A673 (cell line): Measurements from ENCODE around the gene CBY1. TPM values are rescaled to one million over a fixed set of nuclear protein-coding genes. Genes with fewer than 3 reads are reported as not detected.
A peak's percentile ranks its signal among the peaks of the same experiment; 100 is the strongest.

ENCODE experiments used
- BruUV-seq: library from RNA; stranded (reverse); fragments of 400-500 nt; replicated peaks from 2 replicates; lab custom pipeline; 2021; lab: Mats Ljungman, UMichigan
- CTCF ChIA-PET: fragments of 300-600 bp; sonication (Branson Sonifier 250); formaldehyde crosslinking; loops from one replicate; lab custom pipeline; 2022; ENCODE audit warnings: antibody characterized with exemption; lab: Charles Lee
- POLR2A ChIA-PET: fragments of 300-600 bp; sonication (Branson Sonifier 250); formaldehyde crosslinking; loops from one replicate; lab custom pipeline; 2022; ENCODE audit warnings: antibody characterized with exemption; ENCODE audit not compliant: low non-redundant PET; lab: Charles Lee
- DNase-seq: peaks from one replicate; pipeline ENCODE4 v3.0.0-alpha.2; 2015; ENCODE audit warnings: low spot score
- H3K27ac ChIP-seq: fragments of 200-600 bp; sonication (generic); 2 replicates; pipeline ENCODE4 v1.5.1; 2016; ENCODE audit warnings: mixed run types, low read depth, mild to moderate bottlenecking, mixed read lengths, antibody characterized with exemption, low read length; ENCODE audit not compliant: poor library complexity, severe bottlenecking
- H3K27me3 ChIP-seq: fragments of 200-600 bp; sonication (generic); replicated peaks from 2 replicates; pipeline ENCODE4 v1.6.1; 2017; ENCODE audit warnings: mixed run types, low read depth, mild to moderate bottlenecking, mixed read lengths, antibody characterized with exemption, low read length; ENCODE audit not compliant: insufficient read depth, poor library complexity
- H3K36me3 ChIP-seq: fragments of 200-600 bp; sonication (generic); 2 replicates; pipeline ENCODE4 v1.6.1; 2016; ENCODE audit warnings: mixed run types, mild to moderate bottlenecking, mixed read lengths, antibody characterized with exemption, low read length; ENCODE audit not compliant: insufficient read depth, poor library complexity, severe bottlenecking
- H3K4me1 ChIP-seq: fragments of 200-600 bp; sonication (generic); 2 replicates; pipeline ENCODE4 v1.6.1; 2017; ENCODE audit warnings: mixed run types, mild to moderate bottlenecking, mixed read lengths, antibody characterized with exemption, low read length; ENCODE audit not compliant: insufficient read depth, poor library complexity, severe bottlenecking
- H3K4me3 ChIP-seq: fragments of 200-600 bp; sonication (generic); 2 replicates; pipeline ENCODE4 v1.5.1; 2016; ENCODE audit warnings: low read depth, mixed run types, mild to moderate bottlenecking, mixed read lengths, low read length; ENCODE audit not compliant: poor library complexity, severe bottlenecking
- H3K9me3 ChIP-seq: fragments of 200-600 bp; sonication (generic); 2 replicates; pipeline ENCODE4 v1.6.1; 2016; ENCODE audit warnings: mixed run types, low read depth, mild to moderate bottlenecking, mixed read lengths, antibody characterized with exemption, low read length; ENCODE audit not compliant: poor library complexity, severe bottlenecking
- CTCF ChIP-seq: fragments of 300-800, 200-600 bp; sonication (generic); conservative IDR thresholded peaks from 2 replicates; pipeline ENCODE4 v1.5.1; 2017; ENCODE audit warnings: low read depth, mild to moderate bottlenecking, antibody characterized with exemption, low read length, moderate library complexity, mixed read lengths
- EZH2 ChIP-seq: fragments of 200-600 bp; sonication (generic); IDR thresholded peaks from 2 replicates; pipeline ENCODE4 v1.6.1; 2017; ENCODE audit warnings: borderline replicate concordance, low read depth, mild to moderate bottlenecking, mixed read lengths, antibody characterized with exemption, low read length; ENCODE audit not compliant: poor library complexity, severe bottlenecking
- intact Hi-C: fragments of 100-400 bp; cut with micrococcal nuclease; formaldehyde crosslinking; loops from one replicate; pipeline ENCODE4 v1.10.0; 2022; ENCODE audit not compliant: unreplicated experiment
- total RNA-seq: library from RNA; stranded (reverse); gene quantifications from 2 replicates; pipeline ENCODE4 v1.2.3, GENCODE V29; 2021

Gene CBY1
- total RNA-seq, 1 experiment from 2014 or later = 22.1 TPM

DNA sequence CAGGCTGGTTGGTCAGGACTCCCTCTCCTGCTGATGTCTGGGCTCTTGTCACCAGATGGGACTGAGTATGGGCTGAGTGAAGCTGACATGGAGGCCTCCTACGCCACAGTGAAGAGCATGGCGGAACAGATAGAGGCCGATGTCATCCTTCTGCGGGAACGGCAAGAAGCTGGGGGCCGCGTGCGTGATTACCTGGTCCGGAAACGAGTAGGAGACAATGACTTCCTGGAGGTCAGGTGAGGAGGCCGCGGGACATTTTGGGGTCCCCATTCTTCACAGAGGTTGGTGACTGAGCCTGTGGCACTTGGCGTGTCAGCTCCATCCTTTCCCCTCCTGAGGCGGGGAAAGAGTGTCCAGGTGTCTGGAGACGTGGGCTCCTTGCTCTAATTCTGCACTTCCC lies 59.4 kb downstream of the CBY1 start:
- H3K36me3 ChIP-seq = peaks cover 39% of the 10 kb centered on the region
- H3K4me3 ChIP-seq = no peak overlapping the region
- BruUV-seq = no TSS peak
- no peak for TF ChIP-seq EZH2
- peaks cover 35% of the 10 kb centered on the region for H3K4me1 ChIP-seq
- no peaks in the 10 kb centered on the region for H3K27me3 ChIP-seq
- POLR2A ChIA-PET = no interaction called here
- CTCF ChIA-PET = no interaction called here
- DNase-seq = no peak
- no peaks in the 10 kb centered on the region for H3K9me3 ChIP-seq
- intact Hi-C loops = no loop called here
- peak overlapping the region; percentile 50 for H3K27ac ChIP-seq

- H3K9me3 ChIP-seq = no peaks in the 10 kb centered on the region
- no peak overlapping the region for H3K4me3 ChIP-seq
- CTCF ChIA-PET = interaction anchor here (0.6 kb wide), 1 partner anchor 474 kb away, joined by 5 read pairs; no protein-coding TSS in a partner anchor
- intact Hi-C loops = no loop called here
- DNase-seq = no peak
- no peaks in the 10 kb centered on the region for H3K27me3 ChIP-seq
- peaks cover 37% of the 10 kb centered on the region for H3K36me3 ChIP-seq
- BruUV-seq = no TSS peak
- POLR2A ChIA-PET = no interaction called here
- peaks cover 35% of the 10 kb centered on the region for H3K4me1 ChIP-seq
- peak overlapping the region; percentile 23 for H3K27ac ChIP-seq
- TF ChIP-seq CTCF (no peak), EZH2 (no peak)
These were observed 59.8 kb downstream of the CBY1 start for GRCh38 chr22:38716271-38716670.

DNA sequence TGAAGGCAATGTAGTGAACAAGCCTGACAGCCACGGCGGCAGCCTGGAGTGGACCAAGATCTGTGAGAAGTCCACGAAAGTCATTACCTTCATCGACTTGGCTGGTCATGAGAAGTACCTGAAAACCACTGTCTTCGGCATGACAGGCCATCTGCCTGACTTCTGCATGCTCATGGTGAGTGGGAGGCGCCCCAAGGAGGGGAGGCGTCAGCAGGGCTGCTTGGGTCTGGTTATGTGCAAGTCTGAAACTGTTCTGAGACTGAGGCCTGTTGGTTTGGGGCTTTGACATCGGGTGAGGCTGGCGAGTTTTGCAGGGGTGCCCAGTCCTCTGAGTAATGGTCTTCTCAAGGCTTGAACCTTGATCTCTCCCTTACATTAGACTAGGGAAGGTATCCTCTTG lies 60.4 kb downstream of the CBY1 start:
- peaks cover 35% of the 10 kb centered on the region for H3K4me1 ChIP-seq
- no peak overlapping the region for H3K4me3 ChIP-seq
- POLR2A ChIA-PET = interaction anchor here (0.7 kb wide), 1 partner anchor 28 kb away, joined by 13 read pairs; no protein-coding TSS in a partner anchor
- intact Hi-C loops = no loop called here
- H3K27ac ChIP-seq = no peak overlapping the region
- no peak for DNase-seq
- peaks cover 42% of the 10 kb centered on the region for H3K36me3 ChIP-seq
- CTCF ChIA-PET = interaction anchor here (0.6 kb wide), 1 partner anchor 475 kb away, joined by 5 read pairs; no protein-coding TSS in a partner anchor
- BruUV-seq = no TSS peak
- H3K27me3 ChIP-seq = no peaks in the 10 kb centered on the region
- no peaks in the 10 kb centered on the region for H3K9me3 ChIP-seq
- no peak for TF ChIP-seq CTCF
- TF ChIP-seq EZH2 = no peak

- Histone ChIP-seq H3K36me3 (peaks cover 46% of the 10 kb centered on the region), H3K4me3 (no peak overlapping the region), H3K9me3 (no peaks in the 10 kb centered on the region), H3K4me1 (peaks cover 35% of the 10 kb centered on the region), H3K27ac (peak overlapping the region; percentile 22), H3K27me3 (no peaks in the 10 kb centered on the region)
- no peak for DNase-seq
- intact Hi-C loops = no loop called here
- ChIA-PET CTCF (no interaction called here), POLR2A (interaction anchor here (0.7 kb wide), 1 partner anchor 28 kb away, joined by 13 read pairs; no protein-coding TSS in a partner anchor)
- no TSS peak for BruUV-seq
- TF ChIP-seq CTCF = no peak
- no peak for TF ChIP-seq EZH2
These were observed 60.8 kb downstream of the CBY1 start for GRCh38 chr22:38717244-38717643.
